ENCODE measurements around the gene SPATS2. TPM values are rescaled to one million over a fixed set of nuclear protein-coding genes. Genes with fewer than 3 reads are reported as not detected.

Gene SPATS2
- total and polyA plus RNA-seq, 2 of the 4 experiments (the other 2 are of a cell fraction): 50.6 to 63.3 TPM

GRCh38 chr12:49548481-49548821 is 181.2 kb downstream of the SPATS2 start:
- intact Hi-C loops (cut with micrococcal nuclease): no loop called here
- no CpG with 5 or more reads among the region's 8 CpGs for WGBS, 2 experiments (ENCODE audit: extremely low coverage in 2 of 2, insufficient read length in 1 of 2)
- no peak overlapping the region for H3K23ac ChIP-seq (ENCODE audit: low read depth, low read length)
- POLR2A ChIA-PET (ENCODE audit: unreplicated experiment): no interaction called here
- no peaks in the 10 kb centered on the region for H3K79me1 ChIP-seq (ENCODE audit: low read depth in 1 of 2, low read length in 2 of 2)
- no peak overlapping the region for H4K5ac ChIP-seq (ENCODE audit: low read depth, low read length)
- peak overlapping the region; percentile 65; the same call in 1 of the 2 replicates for H3K4me2 ChIP-seq (ENCODE audit: low read depth, low read length)
- no peak for ATAC-seq (ENCODE audit: low read depth)
- H3K56ac ChIP-seq (ENCODE audit: extremely low read depth, insufficient read depth, low read length): no peak overlapping the region
- CTCF ChIA-PET: interaction anchor here (0.7 kb wide), 1 partner anchor 32 kb away, joined by 3 read pairs; no protein-coding TSS in a partner anchor
- no peak overlapping the region for H3K4ac ChIP-seq (ENCODE audit: low read depth, low read length)
- H4K20me1 ChIP-seq (ENCODE audit: insufficient read depth, low read length): no peaks in the 10 kb centered on the region
- H2BK20ac ChIP-seq (ENCODE audit: low read depth, low read length): no peak overlapping the region
- in situ Hi-C loops (cut with MboI; ENCODE audit: low sequenced_read_pairs): no loop called here
- no TSS peak for BruUV-seq (replicated peaks)
- H2AK9ac ChIP-seq (replicated peaks; ENCODE audit: low read depth, low read length, poor library complexity): peak overlapping the region; percentile 69
- H2AFZ ChIP-seq (replicated peaks; ENCODE audit: low read length, poor library complexity): peak overlapping the region; percentile 89
- H2AK5ac ChIP-seq (ENCODE audit: low read depth, low read length): no peak overlapping the region
- dilution Hi-C loops (cut with HindIII; ENCODE audit: low sequenced_read_pairs, unreplicated experiment): no loop called here
- H3K9me3 ChIP-seq (ENCODE audit: control insufficient read depth, insufficient read depth, low read length): no peaks in the 10 kb centered on the region
- H3K4me3 ChIP-seq (ENCODE audit: insufficient read depth, low read depth, low read length): no peak overlapping the region
- H3K14ac ChIP-seq (replicated peaks; ENCODE audit: low read depth, low read length): no peak overlapping the region
- no peak overlapping the region for H3K27ac ChIP-seq (ENCODE audit: insufficient read depth, low read length)
- peaks cover 80% of the 10 kb centered on the region for H3K27me3 ChIP-seq (ENCODE audit: control insufficient read depth, insufficient read depth, low read length)
- TF ChIP-seq FOS (IDR thresholded peaks at IDR 0.05; ENCODE audit: low read depth, low read length): no peak
- no peak for TF ChIP-seq NFE2L2 (IDR thresholded peaks at IDR 0.05; ENCODE audit: low read depth, low read length)
- TF ChIP-seq MAZ (IDR thresholded peaks at IDR 0.05; ENCODE audit: borderline replicate concordance, low read depth, low read length): no peak
- no peak for TF ChIP-seq BHLHE40 (IDR thresholded peaks at IDR 0.05; ENCODE audit: low read depth, low read length)
- no peak for TF ChIP-seq CEBPB (IDR thresholded peaks at IDR 0.05; ENCODE audit: low read depth, low read length)
- no peak for TF ChIP-seq RCOR1 (IDR thresholded peaks at IDR 0.05; ENCODE audit: insufficient replicate concordance, low read length)
- no peak for TF ChIP-seq CHD1 (IDR thresholded peaks at IDR 0.05; ENCODE audit: low read depth, low read length)
- TF ChIP-seq RFX5 (IDR thresholded peaks at IDR 0.05; ENCODE audit: low read depth, low read length): no peak
- H4K8ac ChIP-seq (ENCODE audit: low read depth in 2 of 2, low read length in 2 of 2): no peak overlapping the region; a peak in 1 of 4 replicates
- no peak overlapping the region for H3K9ac ChIP-seq (ENCODE audit: low read depth, low read length)
- no peak for DNase-seq
- no peaks in the 10 kb centered on the region for H3K9me1 ChIP-seq (ENCODE audit: insufficient read depth, low read length)
- H2BK120ac ChIP-seq (ENCODE audit: low read depth, low read length): no peak overlapping the region
- H2BK15ac ChIP-seq (ENCODE audit: low read depth, low read length): no peak overlapping the region
- peaks cover 3% of the 10 kb centered on the region; the same call in 1 of the 2 replicates for H3K4me1 ChIP-seq (ENCODE audit: control insufficient read depth, insufficient read depth, low read length)
- no peak overlapping the region for H4K91ac ChIP-seq (ENCODE audit: insufficient read depth, low read depth, low read length)
- no peak overlapping the region for H3K18ac ChIP-seq (ENCODE audit: low read depth, low read length)
- no peaks in the 10 kb centered on the region for H3K36me3 ChIP-seq (ENCODE audit: control insufficient read depth, insufficient read depth, low read length)
- no peak overlapping the region for H2BK5ac ChIP-seq (ENCODE audit: low read depth, low read length, poor library complexity, severe bottlenecking)

Measured in IMR-90 (cell line).